ENCODE data around the gene SP100.
"Not testable (repeated sequence)": the region's sequence is repeated elsewhere in the genome, so short reads cannot be mapped to it uniquely, and the experiment has no call there.

Gene SP100

DNA sequence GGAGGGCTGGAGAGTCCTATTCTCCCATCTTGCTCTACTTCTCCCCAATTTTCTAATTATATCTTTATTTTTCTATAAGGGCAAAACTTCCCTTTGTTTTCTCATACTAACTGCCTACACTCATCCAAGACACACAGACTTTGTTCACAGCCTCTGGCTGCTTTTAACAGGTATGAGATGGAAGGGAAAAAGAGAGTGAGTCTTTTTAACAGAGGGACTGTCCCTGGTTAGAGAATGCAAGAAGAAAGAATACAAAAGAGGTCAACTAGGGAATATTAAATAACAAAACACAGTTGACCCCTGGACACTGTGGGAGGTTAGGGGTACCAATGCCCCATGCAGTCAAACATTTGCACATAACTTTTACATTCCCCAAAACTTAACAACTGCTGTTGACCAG lies 41.8 kb downstream of the SP100 start:
- DNase-seq (ENCODE audit: low spot score), result no peak

DNA sequence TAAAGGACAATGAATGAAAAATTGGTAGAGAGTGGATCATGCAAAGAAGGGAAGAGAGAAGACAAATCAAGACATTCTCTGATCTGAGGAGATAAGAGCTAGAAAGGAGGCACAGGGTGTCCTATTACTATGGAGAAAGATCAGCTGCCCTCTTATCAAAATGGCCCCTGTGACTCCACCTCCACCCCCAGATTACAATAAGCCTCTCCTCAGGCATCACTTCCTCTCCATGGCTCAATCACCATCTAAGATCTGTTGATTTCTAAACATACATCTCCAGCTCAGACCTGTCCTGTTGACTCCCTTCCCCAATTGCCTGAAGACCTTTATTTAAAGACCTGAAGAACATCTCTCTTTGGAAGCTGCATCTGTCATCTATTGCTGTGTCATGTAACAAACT lies 43.2 kb downstream of the SP100 start:
- DNase-seq (ENCODE audit: low spot score), result no peak

GRCh38 chr2:230471074-230471473 lies 55.1 kb downstream of the SP100 start:
- no peak for DNase-seq (ENCODE audit: low spot score)

DNA sequence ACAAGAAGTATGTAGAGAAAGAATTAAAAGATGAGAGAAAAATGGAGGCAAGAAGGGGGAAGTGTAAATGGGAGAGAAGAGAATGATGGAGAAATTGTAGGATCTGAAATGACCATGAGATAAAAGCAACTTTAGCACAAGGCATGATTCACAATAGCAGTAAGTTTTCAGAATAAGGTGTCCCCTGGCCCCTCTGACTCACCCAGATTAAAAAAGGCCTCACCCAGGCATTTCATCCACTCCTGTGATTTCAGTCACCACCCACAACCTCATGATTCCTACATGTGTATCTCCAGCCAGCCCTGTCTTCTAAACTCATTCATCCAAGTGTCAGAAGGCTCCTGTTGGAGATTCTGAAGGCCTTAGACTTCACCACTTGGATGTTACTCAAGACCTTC lies 56.6 kb downstream of the SP100 start:
- DNase-seq (ENCODE audit: low spot score), result peak; percentile 21

- DNase-seq (ENCODE audit: low spot score), result no peak
Measured at GRCh38 chr2:230473378-230473777, 57.4 kb downstream of the SP100 start.

GRCh38 chr2:230475143-230475542 lies 59.1 kb downstream of the SP100 start:
- no peak for DNase-seq (ENCODE audit: low spot score)

DNA sequence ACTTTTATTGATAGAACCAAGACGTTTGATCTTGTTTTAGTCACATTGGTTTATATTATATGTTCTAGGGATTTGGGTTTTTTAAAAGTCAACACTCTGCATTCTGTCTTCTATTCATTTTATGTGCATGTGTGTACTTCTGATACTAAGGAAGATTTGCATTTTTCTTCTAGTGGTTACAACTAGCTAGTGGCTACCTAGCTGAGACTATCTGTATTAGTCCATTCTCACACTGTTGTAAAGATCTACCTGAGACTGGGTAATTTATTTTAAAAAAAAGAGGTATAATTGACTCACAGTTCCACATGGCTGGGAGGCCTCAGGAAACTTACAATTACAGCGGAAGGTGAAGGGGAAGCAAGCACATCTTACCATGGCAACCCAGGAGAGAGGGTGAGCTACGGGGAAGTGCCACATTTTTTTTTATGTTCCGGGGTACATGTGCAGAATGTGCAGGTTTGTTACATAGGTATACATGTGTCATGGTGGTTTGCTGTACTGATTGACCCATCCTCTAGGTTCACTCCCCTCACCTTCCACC lies 69.9 kb downstream of the SP100 start:
- DNase-seq (ENCODE audit: low spot score), result no peak

- DNase-seq (ENCODE audit: low spot score), result not testable (repeated sequence)
Measured at GRCh38 chr2:230491219-230491618, 75.2 kb downstream of the SP100 start.

DNA sequence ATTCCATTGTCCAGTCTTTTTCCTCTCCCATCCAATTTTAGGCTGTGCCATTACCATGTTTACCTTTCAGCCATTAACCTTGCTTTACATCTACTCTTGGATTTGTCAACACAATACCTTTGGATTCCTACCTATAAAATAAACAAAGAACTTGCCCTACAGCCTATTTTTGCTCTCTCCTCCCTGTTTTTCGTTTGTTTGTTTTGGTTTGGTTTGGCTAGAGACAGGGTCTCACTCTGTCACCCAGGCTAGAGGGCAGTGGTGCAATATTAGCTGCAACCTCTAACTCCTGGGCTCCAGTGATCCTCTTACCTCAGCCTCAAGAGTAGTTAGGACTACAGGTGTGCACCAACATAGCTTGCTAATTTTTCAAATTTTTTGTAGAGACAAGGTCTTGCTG lies 76.1 kb downstream of the SP100 start:
- no peak for DNase-seq (ENCODE audit: low spot score)

DNA sequence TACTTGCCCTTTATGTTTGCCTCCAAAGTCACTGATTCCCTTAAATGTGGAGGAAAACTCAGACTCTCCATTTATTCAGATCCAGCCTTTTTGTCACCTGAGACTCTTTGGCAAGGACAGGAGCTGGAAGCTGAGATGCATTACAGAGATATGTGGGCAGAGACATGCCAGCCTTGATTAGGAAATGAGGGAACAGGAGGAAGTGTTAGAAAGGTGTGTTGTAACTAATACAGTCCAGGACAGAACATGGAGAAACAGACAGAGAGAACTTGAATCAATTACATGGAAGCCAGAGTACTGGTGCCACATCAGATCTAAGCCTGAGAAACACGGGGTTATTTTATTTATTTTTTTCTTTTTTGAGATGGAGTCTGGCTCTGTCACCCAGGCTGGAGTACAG lies 79.0 kb downstream of the SP100 start:
- DNase-seq (ENCODE audit: low spot score), result no peak

DNA sequence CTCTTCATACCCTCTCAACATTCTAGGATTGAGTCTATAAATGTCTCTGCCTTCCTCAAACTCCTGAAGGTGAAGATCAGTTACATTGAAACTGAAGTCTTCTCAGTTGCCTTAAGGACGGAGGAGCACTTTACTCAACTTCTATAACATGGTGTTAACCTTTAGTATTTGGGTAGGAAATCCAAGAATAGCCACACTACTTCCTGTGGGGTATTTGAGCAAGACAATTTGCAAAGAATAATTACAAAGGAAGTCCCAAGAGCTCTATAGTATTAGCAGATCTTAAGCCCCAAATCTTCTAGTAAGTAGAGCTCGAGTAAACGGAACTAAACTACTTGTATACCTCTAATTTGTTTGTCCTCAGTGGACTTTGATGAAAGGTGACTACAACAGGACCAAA lies 80.9 kb downstream of the SP100 start:
- DNase-seq (ENCODE audit: low spot score), result no peak

DNA sequence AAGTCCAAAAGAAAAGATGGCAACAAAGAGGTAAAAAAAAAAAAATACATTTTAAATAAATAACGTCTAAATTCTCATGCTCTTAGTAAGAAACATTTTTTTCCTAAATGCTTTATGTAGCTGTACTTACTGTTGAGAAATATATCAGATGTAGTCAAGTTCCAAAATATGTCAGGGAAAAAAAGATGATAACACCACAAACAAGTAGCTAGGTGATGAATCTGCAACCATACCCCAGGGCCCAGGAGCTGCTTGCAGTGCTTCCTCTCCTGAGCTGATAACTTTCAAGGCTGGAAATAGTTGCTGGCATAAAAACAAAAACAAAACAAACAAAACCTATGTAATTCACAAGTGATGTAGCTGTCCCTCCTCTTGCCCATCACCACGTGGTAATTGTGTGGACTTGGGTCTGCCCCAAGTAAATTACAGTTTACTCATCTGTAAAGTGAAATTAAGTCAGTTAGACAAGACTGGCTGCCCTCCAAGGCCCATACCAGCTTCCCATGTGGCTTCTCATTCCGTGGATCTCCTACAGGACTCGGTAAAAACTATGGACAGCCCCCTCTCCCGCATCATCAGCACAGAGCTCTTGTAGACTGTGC lies 82.6 kb downstream of the SP100 start:
- no peak for DNase-seq (ENCODE audit: low spot score)

DNA sequence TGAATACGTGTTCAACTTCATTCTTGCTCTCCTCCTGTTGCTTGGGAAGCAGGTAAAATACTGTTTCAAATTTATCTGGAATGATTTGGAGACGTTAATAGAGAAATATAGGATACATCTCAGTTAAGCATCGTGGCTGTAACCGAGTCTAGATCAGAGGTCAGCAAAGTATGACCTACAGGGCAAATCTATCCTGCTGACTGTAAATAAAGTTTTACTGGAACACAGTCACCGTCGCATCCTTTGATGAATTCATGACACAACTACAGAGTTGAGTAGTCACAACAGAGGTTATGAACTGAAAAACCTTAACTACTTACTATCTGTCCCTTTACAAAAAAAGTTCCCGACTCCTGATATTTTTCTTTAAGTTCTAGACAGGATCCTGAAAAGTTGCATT lies 86.6 kb downstream of the SP100 start:
- DNase-seq (ENCODE audit: low spot score), result no peak

GRCh38 chr2:230503798-230504197 lies 87.8 kb downstream of the SP100 start:
- DNase-seq (ENCODE audit: low spot score), result no peak

GRCh38 chr2:230505162-230505561 lies 89.2 kb downstream of the SP100 start:
- no peak for DNase-seq (ENCODE audit: low spot score)

DNA sequence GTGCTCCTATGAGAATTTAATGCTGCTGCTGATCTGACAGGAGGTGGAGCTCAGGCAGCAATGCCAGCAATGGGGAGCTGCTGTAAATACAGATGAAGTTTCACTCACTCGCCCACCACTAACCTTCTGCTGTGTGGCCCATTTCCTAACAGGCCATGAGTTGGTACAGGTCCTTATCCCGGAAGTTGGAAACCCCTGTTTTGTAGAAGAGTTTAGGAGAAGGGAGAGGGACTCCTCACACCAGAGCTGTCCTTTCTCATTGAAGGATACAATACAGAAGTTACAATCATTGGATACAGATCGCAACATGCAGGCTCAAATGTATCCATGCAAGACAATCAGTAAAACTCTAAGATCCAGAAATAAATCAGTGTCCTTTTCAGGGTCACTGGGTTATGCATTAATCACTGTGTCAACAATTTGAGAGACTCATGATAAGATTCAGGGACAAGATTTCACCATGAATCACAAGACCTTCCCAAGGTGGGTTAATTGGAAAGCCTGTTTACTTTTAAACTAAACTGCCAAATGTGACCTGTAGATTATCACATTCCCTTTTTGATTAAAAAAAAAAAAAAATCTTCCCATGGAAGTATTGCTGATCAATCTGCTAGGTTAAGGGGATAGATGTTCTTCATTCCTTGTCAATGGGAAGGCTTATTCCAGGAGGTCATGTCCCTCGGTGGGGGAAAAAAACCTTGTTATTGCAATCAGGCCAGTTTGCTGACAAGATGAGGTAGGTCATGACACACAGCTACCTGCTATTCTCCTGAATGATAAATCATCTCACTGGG lies 97.2 kb downstream of the SP100 start:
- DNase-seq (ENCODE audit: low spot score), result no peak

DNA sequence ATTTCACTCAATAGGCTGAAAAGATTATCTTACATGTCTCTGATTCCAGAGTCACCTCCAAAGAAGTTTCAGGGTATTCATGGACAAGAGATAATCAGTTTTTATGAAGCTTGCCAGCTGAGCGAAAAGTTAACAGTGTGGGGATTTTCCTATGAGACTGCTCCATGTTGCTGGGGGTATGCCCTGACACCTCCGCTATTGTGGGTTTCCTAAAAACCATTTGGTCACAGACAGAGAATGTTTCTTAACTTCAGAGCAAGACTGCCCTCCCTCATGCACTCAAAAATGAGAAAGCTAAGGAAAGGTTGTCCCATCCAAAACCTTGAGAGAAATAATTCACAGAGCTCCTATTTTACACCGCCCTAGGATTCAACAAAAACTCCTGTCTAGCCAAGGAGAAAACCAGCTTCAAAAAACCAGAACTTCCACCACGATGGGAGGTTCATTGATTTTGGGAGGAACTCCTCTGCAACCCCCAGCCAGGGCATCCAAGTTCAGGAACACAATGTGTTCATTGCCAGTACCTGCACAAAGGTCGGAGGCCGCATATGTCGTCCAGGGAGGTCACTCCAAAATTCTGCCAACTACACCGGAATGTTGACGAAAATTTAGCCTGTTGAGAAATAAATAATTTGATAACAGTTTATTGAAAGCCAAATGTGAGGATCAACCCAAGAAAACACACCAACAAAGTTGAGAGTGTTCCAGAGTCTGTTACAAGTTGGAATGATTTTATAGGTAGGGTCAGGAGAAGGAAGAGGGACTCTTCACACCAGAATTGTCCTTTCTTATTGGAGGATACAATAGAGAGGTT lies 104.3 kb downstream of the SP100 start:
- no peak for DNase-seq (ENCODE audit: low spot score)

DNA sequence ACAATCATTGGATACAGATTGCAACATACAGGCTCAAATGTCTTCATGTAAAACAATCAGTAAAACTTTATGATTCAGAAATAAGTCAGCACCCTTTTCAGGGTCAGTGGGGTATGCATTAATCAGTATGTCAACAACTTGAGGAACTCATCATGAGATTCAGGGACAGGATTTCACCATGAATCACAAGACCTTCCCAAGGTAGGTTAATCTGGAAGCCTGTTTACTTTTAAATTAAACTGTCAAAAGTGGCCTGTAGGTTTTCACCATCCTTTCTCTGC lies 104.8 kb downstream of the SP100 start:
- no peak for DNase-seq (ENCODE audit: low spot score)

DNA sequence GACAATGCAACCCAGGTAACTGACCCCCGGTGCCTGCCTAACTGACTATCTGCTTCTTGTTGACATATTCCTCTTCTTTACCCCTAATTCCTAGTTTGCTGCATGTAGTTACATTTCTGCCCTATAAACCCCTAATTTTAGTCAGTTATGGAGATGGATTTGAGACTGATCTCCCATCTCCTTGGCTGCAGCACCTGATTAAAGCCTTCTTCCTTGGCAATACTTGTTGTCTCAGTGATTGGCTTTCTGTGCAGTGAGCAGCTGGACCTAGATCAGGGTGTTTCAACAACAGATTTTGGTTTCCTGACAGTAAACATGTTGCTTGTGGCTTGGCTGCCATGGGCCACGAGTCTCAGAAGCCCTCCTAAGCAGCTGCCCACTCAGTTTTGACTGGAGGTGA lies 105.4 kb downstream of the SP100 start:
- DNase-seq (ENCODE audit: low spot score), result no peak

- DNase-seq (ENCODE audit: low spot score), result no peak
Measured at GRCh38 chr2:230525682-230526081, 109.7 kb downstream of the SP100 start.

- no peak for DNase-seq (ENCODE audit: low spot score)
Measured at GRCh38 chr2:230537531-230537976, 121.6 kb downstream of the SP100 start.

GRCh38 chr2:230540332-230540731 lies 124.3 kb downstream of the SP100 start:
- DNase-seq (ENCODE audit: low spot score), result no peak

DNA sequence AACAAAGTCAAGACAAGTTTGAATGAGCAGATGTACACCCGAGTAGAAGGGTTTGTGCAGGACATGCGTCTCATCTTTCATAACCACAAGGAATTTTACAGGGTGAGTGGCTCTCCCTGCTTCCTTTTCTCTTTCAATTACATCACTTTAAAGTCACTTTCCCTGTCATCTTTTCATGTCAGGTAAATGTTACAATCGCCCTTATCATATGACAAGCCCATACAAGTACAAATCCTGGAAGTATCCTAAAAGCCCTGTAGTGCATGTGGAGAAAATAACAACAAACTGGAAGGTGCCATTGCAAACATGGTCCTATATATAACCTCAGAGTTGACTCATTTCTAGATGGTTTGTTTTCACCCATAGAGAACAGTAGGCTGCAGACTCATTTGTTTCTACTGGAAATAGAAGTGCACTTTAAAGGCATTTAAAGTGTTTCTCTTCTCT lies 126.0 kb downstream of the SP100 start:
- no peak for DNase-seq (ENCODE audit: low spot score)
